ENCODE data around the gene MEGF10. TPM values are rescaled to one million over a fixed set of nuclear protein-coding genes. Genes with fewer than 3 reads are reported as not detected.

Gene MEGF10
- total RNA-seq, 1 donor from 2014 or later, result 0.47 TPM

DNA sequence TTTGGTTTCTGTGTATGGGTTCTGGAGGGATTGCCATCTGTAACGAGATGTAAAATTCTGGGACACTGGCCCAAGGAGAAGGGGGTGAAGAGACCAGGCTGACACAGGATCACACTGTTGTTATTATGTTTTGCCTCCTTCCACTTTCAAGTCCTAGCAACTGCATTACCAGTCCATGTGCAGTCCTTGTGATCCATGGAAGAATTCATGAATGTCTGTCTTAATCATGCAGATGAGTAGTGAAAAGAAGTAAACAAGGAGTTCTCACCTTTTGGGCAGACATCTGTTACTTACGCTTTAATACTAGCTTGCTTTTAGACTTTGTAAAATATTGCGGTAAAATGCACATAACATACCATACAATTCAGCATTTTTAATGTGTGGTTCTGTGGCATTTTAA lies 18.3 kb downstream of the MEGF10 start:
- intact Hi-C loops (cut with micrococcal nuclease), result no loop called here

DNA sequence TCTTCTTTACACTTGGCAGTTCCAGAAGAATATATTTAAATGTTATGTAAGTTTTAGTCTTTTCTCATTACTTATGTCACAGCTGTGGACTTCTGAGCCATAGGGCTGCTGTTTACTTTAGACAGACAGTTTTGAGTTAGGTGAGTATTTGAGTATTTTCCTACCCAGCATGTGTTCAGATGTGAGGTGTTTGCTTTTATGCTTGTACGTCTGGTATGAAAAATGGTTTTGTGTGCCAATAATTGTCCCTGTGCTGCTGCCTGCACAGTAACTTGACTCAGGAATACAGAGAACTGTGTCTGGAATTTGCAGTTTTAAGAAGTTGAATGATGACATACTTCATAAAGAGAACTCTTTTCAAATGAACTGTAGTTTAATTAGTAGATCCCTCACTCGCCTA lies 20.8 kb downstream of the MEGF10 start:
- Histone ChIP-seq H3K36me3 (no peaks in the 10 kb centered on the region), H3K27me3 (ENCODE audit: low read depth) (no peaks in the 10 kb centered on the region), H3K4me3 (no peak overlapping the region), H3K27ac (replicated peaks) (no peak overlapping the region), H3K9me3 (replicated peaks) (no peaks in the 10 kb centered on the region), H3K4me1 (no peaks in the 10 kb centered on the region)
- no peak for DNase-seq
- intact Hi-C loops (cut with micrococcal nuclease), result loop anchor here (5.0 kb wide), 1 partner anchor 479 kb away; no protein-coding TSS in a partner anchor
- TF ChIP-seq, protein P1, sequence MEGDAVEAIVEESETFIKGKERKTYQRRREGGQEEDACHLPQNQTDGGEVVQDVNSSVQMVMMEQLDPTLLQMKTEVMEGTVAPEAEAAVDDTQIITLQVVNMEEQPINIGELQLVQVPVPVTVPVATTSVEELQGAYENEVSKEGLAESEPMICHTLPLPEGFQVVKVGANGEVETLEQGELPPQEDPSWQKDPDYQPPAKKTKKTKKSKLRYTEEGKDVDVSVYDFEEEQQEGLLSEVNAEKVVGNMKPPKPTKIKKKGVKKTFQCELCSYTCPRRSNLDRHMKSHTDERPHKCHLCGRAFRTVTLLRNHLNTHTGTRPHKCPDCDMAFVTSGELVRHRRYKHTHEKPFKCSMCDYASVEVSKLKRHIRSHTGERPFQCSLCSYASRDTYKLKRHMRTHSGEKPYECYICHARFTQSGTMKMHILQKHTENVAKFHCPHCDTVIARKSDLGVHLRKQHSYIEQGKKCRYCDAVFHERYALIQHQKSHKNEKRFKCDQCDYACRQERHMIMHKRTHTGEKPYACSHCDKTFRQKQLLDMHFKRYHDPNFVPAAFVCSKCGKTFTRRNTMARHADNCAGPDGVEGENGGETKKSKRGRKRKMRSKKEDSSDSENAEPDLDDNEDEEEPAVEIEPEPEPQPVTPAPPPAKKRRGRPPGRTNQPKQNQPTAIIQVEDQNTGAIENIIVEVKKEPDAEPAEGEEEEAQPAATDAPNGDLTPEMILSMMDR (IDR thresholded peaks at IDR 0.05; ENCODE audit: borderline replicate concordance), result no peak

More for the DNA sequence above, 18.3 kb downstream of the MEGF10 start:
- Histone ChIP-seq H3K27ac (replicated peaks) (no peak overlapping the region), H3K4me3 (no peak overlapping the region), H3K27me3 (ENCODE audit: low read depth) (no peaks in the 10 kb centered on the region), H3K36me3 (no peaks in the 10 kb centered on the region), H3K9me3 (replicated peaks) (no peaks in the 10 kb centered on the region), H3K4me1 (no peaks in the 10 kb centered on the region)
- DNase-seq, result no peak
- TF ChIP-seq, protein P1 (IDR thresholded peaks at IDR 0.05; ENCODE audit: borderline replicate concordance), result no peak

- H3K27ac ChIP-seq (replicated peaks), result no peak overlapping the region
- H3K36me3 ChIP-seq, result no peaks in the 10 kb centered on the region
- TF ChIP-seq, protein P1 (IDR thresholded peaks at IDR 0.05; ENCODE audit: borderline replicate concordance), result no peak
- H3K4me3 ChIP-seq, result no peak overlapping the region
- no peaks in the 10 kb centered on the region for H3K4me1 ChIP-seq
- H3K27me3 ChIP-seq (ENCODE audit: low read depth), result peaks cover 5% of the 10 kb centered on the region
- intact Hi-C loops (cut with micrococcal nuclease), result loop anchor here (5.0 kb wide), 1 partner anchor 480 kb away; no protein-coding TSS in a partner anchor
- no peaks in the 10 kb centered on the region for H3K9me3 ChIP-seq (replicated peaks)
- no peak for DNase-seq
Measured at GRCh38 chr5:127311781-127312525, 21.4 kb downstream of the MEGF10 start.

DNA sequence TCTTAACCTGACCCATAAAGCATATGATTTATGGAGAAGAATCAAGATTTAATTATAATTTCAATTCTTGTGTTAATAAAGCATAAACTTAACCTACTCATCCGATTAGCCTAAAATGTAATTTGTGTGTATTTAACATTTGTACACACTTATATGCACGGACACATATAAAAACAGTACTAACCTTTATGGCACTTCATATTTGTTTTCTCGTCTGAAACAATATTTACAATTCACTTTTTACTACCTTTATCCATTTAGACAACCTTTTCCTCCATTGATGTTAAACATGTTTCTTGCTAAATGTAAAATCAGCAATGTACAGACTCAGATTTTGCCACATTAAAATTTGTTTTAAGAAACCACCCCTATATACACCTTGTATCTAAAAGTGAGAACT lies 22.8 kb downstream of the MEGF10 start:
- no peak overlapping the region for H3K27ac ChIP-seq (replicated peaks)
- no peaks in the 10 kb centered on the region for H3K4me1 ChIP-seq
- intact Hi-C loops (cut with micrococcal nuclease), result loop anchor here (5.0 kb wide), 1 partner anchor 481 kb away; no protein-coding TSS in a partner anchor
- H3K9me3 ChIP-seq (replicated peaks), result no peaks in the 10 kb centered on the region
- peaks cover 11% of the 10 kb centered on the region for H3K27me3 ChIP-seq (ENCODE audit: low read depth)
- no peaks in the 10 kb centered on the region for H3K36me3 ChIP-seq
- no peak overlapping the region for H3K4me3 ChIP-seq
- TF ChIP-seq, protein P1 (IDR thresholded peaks at IDR 0.05; ENCODE audit: borderline replicate concordance), result no peak
- DNase-seq, result no peak

GRCh38 chr5:127313847-127314473 lies 23.4 kb downstream of the MEGF10 start:
- Histone ChIP-seq H3K27me3 (ENCODE audit: low read depth) (peaks cover 11% of the 10 kb centered on the region), H3K27ac (replicated peaks) (no peak overlapping the region), H3K9me3 (replicated peaks) (no peaks in the 10 kb centered on the region), H3K4me1 (no peaks in the 10 kb centered on the region), H3K36me3 (no peaks in the 10 kb centered on the region), H3K4me3 (no peak overlapping the region)
- peak; percentile 49 for DNase-seq
- intact Hi-C loops (cut with micrococcal nuclease), result loop anchor here (5.0 kb wide), 1 partner anchor 482 kb away; no protein-coding TSS in a partner anchor
- TF ChIP-seq, protein P1 (IDR thresholded peaks at IDR 0.05; ENCODE audit: borderline replicate concordance), result peak; percentile 83

Data from left ventricle myocardium inferior (tissue), 1 donor.